RWPE2 (cell line): ENCODE data around the gene KCNJ1.

Experiments
- ATAC-seq: fragments of 200-7000 bp; cut with Tn5 transposase; 3 replicates; pipeline ENCODE4 v1.9.1; 2021; ENCODE audit warnings: low read depth
- DNase-seq: peaks from one replicate; pipeline ENCODE4 v3.0.0-alpha.2; 2020; ENCODE audit warnings: low spot score
- H3K27ac ChIP-seq: fragments of 450-650 bp; 2 replicates; pipeline ENCODE4 v1.5.1; 2017; ENCODE audit warnings: mild to moderate bottlenecking; ENCODE audit not compliant: poor library complexity, severe bottlenecking
- H3K27me3 ChIP-seq: fragments of 250-450 bp; sonication (Bioruptor Pico); 2 replicates; pipeline ENCODE4 v1.5.1; 2021; ENCODE audit warnings: mild to moderate bottlenecking, moderate library complexity; ENCODE audit not compliant: insufficient read depth, poor library complexity, severe bottlenecking
- H3K36me3 ChIP-seq: fragments of 250-450 bp; sonication (Bioruptor Pico); 2 replicates; pipeline ENCODE4 v1.5.1; 2020; ENCODE audit warnings: low read depth, mild to moderate bottlenecking, moderate library complexity
- H3K4me1 ChIP-seq: fragments of 250-450 bp; sonication (Bioruptor Pico); 2 replicates; pipeline ENCODE4 v1.5.1; 2021; ENCODE audit warnings: mild to moderate bottlenecking, moderate library complexity; ENCODE audit not compliant: insufficient read depth, poor library complexity, severe bottlenecking
- H3K4me3 ChIP-seq: fragments of 250-450 bp; sonication (Bioruptor Pico); 2 replicates; pipeline ENCODE4 v1.5.1; 2021; ENCODE audit warnings: mild to moderate bottlenecking, moderate library complexity; ENCODE audit not compliant: severe bottlenecking
- H3K9me3 ChIP-seq: fragments of 250-450 bp; sonication (Bioruptor Pico); 2 replicates; pipeline ENCODE4 v1.5.1; 2021; ENCODE audit warnings: mild to moderate bottlenecking, moderate library complexity; ENCODE audit not compliant: severe bottlenecking
- TF ChIP-seq, protein P1 (sequence below): fragments of 450-650 bp; IDR thresholded peaks from one replicate; pipeline ENCODE4 v1.5.1; 2017; ENCODE audit warnings: mild to moderate bottlenecking, moderate library complexity; ENCODE audit not compliant: poor library complexity, severe bottlenecking

Gene KCNJ1

DNA sequence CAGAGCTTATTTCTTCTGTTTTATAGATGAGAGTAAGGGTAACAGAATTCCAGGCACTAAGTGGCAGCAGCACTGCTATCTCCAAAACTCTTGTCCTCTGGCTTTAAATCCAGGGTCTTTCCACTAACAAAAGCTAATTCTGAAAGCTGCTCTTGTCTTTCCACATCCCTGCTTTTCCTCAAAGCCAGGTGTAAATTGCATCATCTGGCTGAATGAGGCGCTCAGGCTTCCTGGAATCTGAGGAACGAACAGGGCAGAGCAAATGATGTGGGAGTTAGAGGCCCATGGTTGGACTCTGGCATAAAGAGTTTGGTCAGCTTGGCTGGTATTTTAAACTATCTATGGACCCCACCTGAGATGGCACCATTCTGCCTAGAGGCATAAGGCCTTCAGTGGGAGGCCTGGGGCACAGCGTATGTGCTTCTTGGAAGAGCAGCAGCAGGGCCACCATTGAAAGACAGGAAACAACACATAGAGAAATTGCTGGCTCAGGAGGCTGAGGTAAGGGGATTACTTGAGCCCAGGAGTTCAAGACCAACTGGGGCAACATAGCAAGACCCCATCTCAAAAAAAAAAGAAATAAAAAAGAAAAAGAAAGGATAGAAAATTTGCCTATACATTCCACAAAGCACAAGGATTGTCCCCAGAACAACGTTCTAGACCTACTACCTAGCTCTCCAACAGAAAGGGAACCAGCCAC, 25.9 kb upstream of the KCNJ1 start:
- ATAC-seq (no peak), DNase-seq (no peak)
- H3K4me3 ChIP-seq, result no peak overlapping the region
- H3K27ac ChIP-seq, result no peak overlapping the region
- no peaks in the 10 kb centered on the region for H3K9me3 ChIP-seq
- no peaks in the 10 kb centered on the region for H3K27me3 ChIP-seq
- no peaks in the 10 kb centered on the region for H3K36me3 ChIP-seq
- TF ChIP-seq, protein P1, sequence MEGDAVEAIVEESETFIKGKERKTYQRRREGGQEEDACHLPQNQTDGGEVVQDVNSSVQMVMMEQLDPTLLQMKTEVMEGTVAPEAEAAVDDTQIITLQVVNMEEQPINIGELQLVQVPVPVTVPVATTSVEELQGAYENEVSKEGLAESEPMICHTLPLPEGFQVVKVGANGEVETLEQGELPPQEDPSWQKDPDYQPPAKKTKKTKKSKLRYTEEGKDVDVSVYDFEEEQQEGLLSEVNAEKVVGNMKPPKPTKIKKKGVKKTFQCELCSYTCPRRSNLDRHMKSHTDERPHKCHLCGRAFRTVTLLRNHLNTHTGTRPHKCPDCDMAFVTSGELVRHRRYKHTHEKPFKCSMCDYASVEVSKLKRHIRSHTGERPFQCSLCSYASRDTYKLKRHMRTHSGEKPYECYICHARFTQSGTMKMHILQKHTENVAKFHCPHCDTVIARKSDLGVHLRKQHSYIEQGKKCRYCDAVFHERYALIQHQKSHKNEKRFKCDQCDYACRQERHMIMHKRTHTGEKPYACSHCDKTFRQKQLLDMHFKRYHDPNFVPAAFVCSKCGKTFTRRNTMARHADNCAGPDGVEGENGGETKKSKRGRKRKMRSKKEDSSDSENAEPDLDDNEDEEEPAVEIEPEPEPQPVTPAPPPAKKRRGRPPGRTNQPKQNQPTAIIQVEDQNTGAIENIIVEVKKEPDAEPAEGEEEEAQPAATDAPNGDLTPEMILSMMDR, result no peak
- no peaks in the 10 kb centered on the region for H3K4me1 ChIP-seq

DNA sequence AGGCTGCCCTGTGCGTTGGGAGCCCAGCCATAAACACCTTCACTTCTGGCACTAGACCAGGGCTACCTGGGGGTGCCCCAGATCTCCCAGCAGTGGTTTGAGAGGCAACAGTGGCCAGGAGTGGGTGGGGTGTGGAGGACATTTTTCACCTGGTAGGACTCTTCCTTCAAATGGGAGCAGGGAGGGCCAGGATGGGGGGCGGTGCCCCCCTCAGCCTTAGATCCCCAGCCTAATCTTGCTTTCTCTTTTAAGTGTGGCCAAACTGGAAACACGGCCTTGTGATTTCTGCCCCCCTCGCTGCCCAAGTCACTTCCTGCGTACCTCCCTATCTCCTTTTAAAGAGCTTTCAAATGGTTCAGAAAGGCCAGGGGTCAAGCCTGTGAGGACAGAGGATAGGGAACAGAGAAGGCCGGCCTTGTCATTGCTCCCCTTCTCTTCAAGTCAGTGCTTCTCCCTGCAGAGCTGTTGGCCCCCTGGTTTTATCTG, 24.9 kb upstream of the KCNJ1 start:
- H3K27me3 ChIP-seq, result no peaks in the 10 kb centered on the region

DNA sequence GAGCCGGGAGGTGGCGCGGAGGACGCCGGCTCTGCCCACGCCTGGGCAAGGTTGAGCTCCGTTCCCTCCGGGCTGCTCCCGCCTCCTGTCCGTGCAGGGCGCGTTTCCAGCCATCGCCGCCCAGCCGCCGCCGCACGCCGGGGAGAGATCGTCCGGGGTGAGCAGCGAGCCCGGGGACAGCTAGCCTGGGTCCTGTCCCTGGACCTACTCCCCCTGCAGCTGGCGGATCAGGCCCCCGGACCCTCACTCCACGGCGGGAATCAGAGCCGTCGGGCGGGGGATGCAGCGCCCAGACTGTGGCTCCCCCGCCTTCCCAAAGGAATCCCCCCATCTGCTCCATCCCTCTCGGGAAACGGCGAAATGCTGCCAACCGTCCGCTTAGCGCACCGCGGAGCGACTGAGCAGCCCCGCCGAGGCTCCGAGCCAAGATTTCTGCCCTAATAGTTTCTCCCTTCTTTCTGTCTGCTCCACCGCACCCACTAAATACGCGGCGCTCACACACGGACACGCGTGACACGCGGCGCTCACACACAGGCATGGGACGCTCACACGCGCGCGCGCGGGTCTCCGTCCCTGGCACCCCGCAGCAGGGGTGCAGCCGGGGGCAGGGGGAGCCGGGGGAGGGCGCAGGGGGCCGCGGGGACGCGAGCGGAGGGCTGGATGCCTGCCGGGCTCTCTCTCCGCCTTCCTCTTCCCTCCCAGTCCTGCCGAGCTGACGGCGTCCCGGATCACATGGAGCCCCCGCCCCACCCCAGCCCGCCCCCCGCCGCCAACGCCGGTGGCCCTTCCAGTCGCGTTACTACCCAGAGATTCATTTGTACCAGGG, 23.7 kb upstream of the KCNJ1 start, which contains the start of gene KCNJ5:
KCNJ5 (plus strand) TSS at position 814 of the 826 bp plus-strand sequence. CDS start 19,918 bp downstream, outside the sequence.
- H3K9me3 ChIP-seq, result no peaks in the 10 kb centered on the region
- peak; percentile 71 for ATAC-seq
- TF ChIP-seq, protein P1, result peak; percentile 7
- peak within 1 kb of the TSS; percentile 28 for H3K4me3 ChIP-seq
- no peaks in the 10 kb centered on the region for H3K36me3 ChIP-seq
- peaks cover 3% of the 10 kb centered on the region for H3K4me1 ChIP-seq
- no peak within 1 kb of the TSS for H3K27ac ChIP-seq
- no peaks in the 10 kb centered on the region for H3K27me3 ChIP-seq
- no peak for DNase-seq

More for the DNA sequence above, 24.9 kb upstream of the KCNJ1 start:
- H3K4me1 ChIP-seq, result peaks cover 3% of the 10 kb centered on the region
- H3K36me3 ChIP-seq, result no peaks in the 10 kb centered on the region
- ATAC-seq, result no peak
- no peak for DNase-seq
- H3K4me3 ChIP-seq, result no peak overlapping the region
- no peaks in the 10 kb centered on the region for H3K9me3 ChIP-seq
- TF ChIP-seq, protein P1, result no peak
- no peak overlapping the region for H3K27ac ChIP-seq

DNA sequence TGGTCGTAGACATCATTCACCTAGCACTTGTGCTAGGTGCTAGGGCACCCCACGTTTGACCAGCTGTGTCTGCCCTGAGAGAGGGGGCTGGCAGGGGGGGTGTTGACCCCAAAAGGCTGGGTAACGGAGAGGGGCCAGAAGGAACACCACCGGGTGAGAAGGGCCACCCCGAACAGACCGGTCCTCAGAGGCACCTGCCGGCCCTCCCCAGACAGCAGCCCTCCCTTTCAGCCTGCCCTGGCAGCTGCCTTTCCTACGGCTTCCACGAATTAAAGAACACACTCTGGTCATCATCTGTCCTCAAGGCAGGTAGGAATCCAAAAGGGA, 23.1 kb upstream of the KCNJ1 start:
- TF ChIP-seq, protein P1, result no peak
- no peaks in the 10 kb centered on the region for H3K27me3 ChIP-seq
- no peak for ATAC-seq

More for the DNA sequence above, 23.1 kb upstream of the KCNJ1 start:
- H3K27ac ChIP-seq, result no peak overlapping the region
- peaks cover 3% of the 10 kb centered on the region for H3K4me1 ChIP-seq
- peak overlapping the region; percentile 28 for H3K4me3 ChIP-seq
- H3K36me3 ChIP-seq, result no peaks in the 10 kb centered on the region
- no peak for DNase-seq
- H3K9me3 ChIP-seq, result no peaks in the 10 kb centered on the region
